GM23338 (cell line): ENCODE data around the gene LRRC38. TPM values are rescaled to one million over a fixed set of nuclear protein-coding genes. Genes with fewer than 3 reads are reported as not detected.

Experiments used
- ATAC-seq: fragments of 200-7000 bp; cut with Tn5 transposase; 3 replicates; pipeline ENCODE4 v1.9.1; 2020
- DNase-seq: peaks from one replicate; pipeline ENCODE4 v3.0.0-alpha.2; 2015; ENCODE audit warnings: low spot score
- H2AFZ ChIP-seq: fragments of 200-600 bp; sonication (generic); 2 replicates; pipeline ENCODE4 v1.8.0; 2016; ENCODE audit warnings: antibody characterized with exemption, mild to moderate bottlenecking, moderate library complexity
- H3F3A ChIP-seq: fragments of 200-600 bp; sonication (generic); replicated peaks from 2 replicates; pipeline ENCODE4 v1.8.0; 2017; ENCODE audit warnings: antibody characterized with exemption, mixed run types, low read depth
- H3K27ac ChIP-seq: fragments of 200-600 bp; sonication (generic); 2 replicates; pipeline ENCODE4 v1.6.1; 2016; ENCODE audit warnings: low read depth
- H3K27me3 ChIP-seq: fragments of 200-600 bp; sonication (generic); 2 replicates; pipeline ENCODE4 v1.8.0; 2016; ENCODE audit warnings: mild to moderate bottlenecking, mixed run types, moderate library complexity; ENCODE audit not compliant: insufficient read depth
- H3K36me3 ChIP-seq: fragments of 200-600 bp; sonication (generic); 2 replicates; pipeline ENCODE4 v1.8.0; 2016; ENCODE audit warnings: mild to moderate bottlenecking; ENCODE audit not compliant: insufficient read depth
- H3K4me1 ChIP-seq: fragments of 200-600 bp; sonication (generic); 2 replicates; pipeline ENCODE4 v1.8.0; 2016; ENCODE audit warnings: mild to moderate bottlenecking, moderate library complexity; ENCODE audit not compliant: insufficient read depth
- H3K4me2 ChIP-seq: fragments of 200-600 bp; sonication (generic); 2 replicates; pipeline ENCODE4 v1.7.1; 2017; ENCODE audit warnings: mixed run types
- H3K4me3 ChIP-seq: fragments of 200-600 bp; sonication (generic); 2 replicates; pipeline ENCODE4 v1.6.1; 2016; ENCODE audit warnings: mixed run types
- H3K79me2 ChIP-seq: fragments of 200-600 bp; sonication (generic); replicated peaks from 2 replicates; pipeline ENCODE4 v1.8.0; 2017; ENCODE audit warnings: mild to moderate bottlenecking; ENCODE audit not compliant: insufficient read depth
- H3K9me2 ChIP-seq: fragments of 200-600 bp; sonication (generic); 2 replicates; pipeline ENCODE4 v1.8.0; 2017; ENCODE audit not compliant: insufficient read depth
- H4K20me1 ChIP-seq: fragments of 200-600 bp; sonication (generic); replicated peaks from 2 replicates; pipeline ENCODE4 v1.8.0; 2017; ENCODE audit warnings: mild to moderate bottlenecking; ENCODE audit not compliant: insufficient read depth
- H3K27ac Mint-ChIP-seq: 2 replicates; pipeline ENCODE4 v1.8.0; 2020; ENCODE audit warnings: inconsistent platforms, mild to moderate bottlenecking, moderate library complexity, mixed read lengths
- H3K27me3 Mint-ChIP-seq: 3 replicates; pipeline ENCODE4 v1.8.0; 2022; ENCODE audit warnings: low read depth, mild to moderate bottlenecking, moderate library complexity, mixed read lengths, inconsistent platforms; ENCODE audit not compliant: insufficient read depth, poor library complexity
- H3K36me3 Mint-ChIP-seq: 3 replicates; pipeline ENCODE4 v1.8.0; 2021; ENCODE audit warnings: low read depth, mild to moderate bottlenecking, inconsistent platforms, moderate library complexity, mixed read lengths
- H3K4me1 Mint-ChIP-seq: 3 replicates; pipeline ENCODE4 v1.8.0; 2020; ENCODE audit warnings: mild to moderate bottlenecking, inconsistent platforms, mixed read lengths
- H3K4me3 Mint-ChIP-seq: 3 replicates; pipeline ENCODE4 v1.8.0; 2021; ENCODE audit warnings: moderate library complexity, mild to moderate bottlenecking, inconsistent platforms, mixed read lengths
- H3K9me3 Mint-ChIP-seq: 3 replicates; pipeline ENCODE4 v1.8.0; 2020; ENCODE audit warnings: moderate library complexity, mild to moderate bottlenecking, inconsistent platforms, mixed read lengths
- CREB1 ChIP-seq: fragments of 250-450 bp; sonication (Bioruptor Pico); IDR thresholded peaks from 2 replicates; pipeline ENCODE4 v1.5.0; 2020; ENCODE audit warnings: low read depth, mild to moderate bottlenecking, moderate library complexity
- CTCF ChIP-seq, 2 experiments: fragments of 200-600 bp in 1 of 2; sonication (generic) in 1 of 2; conservative IDR thresholded peaks; 2 replicates each; pipeline versions ENCODE4 v1.5.1 to v1.6.1; 2016 to 2017; ENCODE audit warnings: antibody characterized with exemption in 2 of 2, low read depth in 2 of 2, mild to moderate bottlenecking in 2 of 2, moderate library complexity in 1 of 2
- EZH2 ChIP-seq: fragments of 200-600 bp; sonication (generic); IDR thresholded peaks from one replicate; pipeline ENCODE4 v1.8.0; 2017; ENCODE audit warnings: antibody characterized with exemption, mild to moderate bottlenecking, low read depth; ENCODE audit not compliant: unreplicated experiment
- EZH2phosphoT487 ChIP-seq: fragments of 200-600 bp; sonication (generic); IDR thresholded peaks from one replicate; pipeline ENCODE4 v1.8.1; 2018; ENCODE audit warnings: antibody characterized with exemption; ENCODE audit not compliant: unreplicated experiment
- JUNB ChIP-seq: IDR thresholded peaks from one replicate; pipeline ENCODE4 v1.6.1; 2016; ENCODE audit warnings: antibody characterized with exemption; ENCODE audit not compliant: unreplicated experiment
- POLR2AphosphoS5 ChIP-seq: IDR thresholded peaks from 2 replicates; pipeline ENCODE4 v1.6.1; 2016; ENCODE audit warnings: antibody characterized with exemption, low read depth
- STAT1 ChIP-seq: IDR thresholded peaks from one replicate; pipeline ENCODE4 v1.6.1; 2016; ENCODE audit warnings: antibody characterized with exemption; ENCODE audit not compliant: unreplicated experiment
- ZNF462 ChIP-seq: fragments of 250-450 bp; sonication (Bioruptor Pico); IDR thresholded peaks from 2 replicates; pipeline ENCODE4 v1.5.0; 2020; ENCODE audit warnings: mild to moderate bottlenecking, moderate library complexity
- polyA plus RNA-seq: library from polyadenylated mRNA; unstranded; fragments of >200 nt; fragmentation: Nextera tagmentation; extraction: Ambion mirVana; gene quantifications from 2 replicates; pipeline ENCODE4 v1.2.1, GENCODE V29; 2016
- total RNA-seq: library from RNA; depleted of rRNA; stranded (reverse); fragments of >200 nt; shearing (Covaris generic); gene quantifications from 2 replicates; pipeline ENCODE4 v1.2.3, GENCODE V29; 2014

The LRRC38 gene
- total and polyA plus RNA-seq, 2 experiments from 2014 or later, result 0.17 TPM; not detected in 1

- no peak for TF ChIP-seq ZNF462 (CRISPR knock-in tag)
- no peak for TF ChIP-seq EZH2
These were observed 25.9 kb upstream of the LRRC38 start (continued) for GRCh38 chr1:13539683-13540082.

DNA sequence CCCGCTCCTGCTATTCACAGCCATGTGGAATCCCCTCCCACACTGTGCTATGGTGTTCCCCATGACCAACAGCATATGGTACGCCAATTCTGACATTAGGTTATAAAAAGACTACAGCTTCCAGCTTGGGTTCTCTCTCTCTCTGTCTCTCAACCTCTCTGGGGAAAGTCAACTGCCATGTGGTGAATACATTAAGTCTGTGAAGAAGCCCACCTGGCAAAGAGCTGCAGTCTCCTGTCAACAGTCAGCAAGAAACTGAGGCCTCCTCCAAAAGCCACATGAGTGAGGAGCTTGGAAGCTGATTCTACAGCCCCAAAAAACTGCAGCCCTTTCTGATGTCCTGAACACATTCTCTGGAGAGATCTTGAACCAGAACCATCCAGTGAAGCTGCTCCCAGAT, 25.0 kb upstream of the LRRC38 start:
- H3K4me1 ChIP-seq, result no peaks in the 10 kb centered on the region
- no peaks in the 10 kb centered on the region for H3K27me3 ChIP-seq
- no peak overlapping the region for H3K4me3 ChIP-seq
- no peak overlapping the region for H3K4me2 ChIP-seq
- no peaks in the 10 kb centered on the region; the same call in 1 of the 2 replicates for H4K20me1 ChIP-seq
- H3K79me2 ChIP-seq, result no peaks in the 10 kb centered on the region
- ATAC-seq (no peak), DNase-seq (no peak)
- Mint-ChIP-seq H3K27me3 (peaks cover 5% of the 10 kb centered on the region), H3K4me3 (no peak overlapping the region), H3K9me3 (no peaks in the 10 kb centered on the region), H3K36me3 (no peaks in the 10 kb centered on the region), H3K27ac (no peak overlapping the region), H3K4me1 (peaks cover 7% of the 10 kb centered on the region; the same call in 2 of the 3 replicates)
- H3K9me2 ChIP-seq, result no peaks in the 10 kb centered on the region
- no peak overlapping the region for H2AFZ ChIP-seq
- H3F3A ChIP-seq, result no peaks in the 10 kb centered on the region
- no peaks in the 10 kb centered on the region; the same call in 1 of the 2 replicates for H3K36me3 ChIP-seq
- no peak overlapping the region for H3K27ac ChIP-seq
- TF ChIP-seq CTCF (conservative IDR thresholded peaks at IDR 0.05; ENCODE audit: low read depth in 2 of 2) (no peak), POLR2AphosphoS5 (no peak), CREB1 (CRISPR knock-in tag) (no peak), JUNB (no peak), ZNF462 (CRISPR knock-in tag) (no peak), EZH2phosphoT487 (no peak), STAT1 (no peak)
